Rectal smooth muscle tissue (tissue), 1 donor: Measurements from ENCODE around the gene IFIH1.
A peak's percentile ranks its signal among the peaks of the same experiment; 100 is the strongest.

Experiments
- H3K27ac ChIP-seq: one replicate; pipeline ENCODE4 v1.7.0; 2013; ENCODE audit warnings: low read depth, low read length, inconsistent platforms
- H3K27me3 ChIP-seq: one replicate; pipeline ENCODE4 v1.7.0; 2013; ENCODE audit warnings: low read length; ENCODE audit not compliant: control insufficient read depth, insufficient read depth
- H3K36me3 ChIP-seq: one replicate; pipeline ENCODE4 v1.7.0; 2013; ENCODE audit warnings: low read length; ENCODE audit not compliant: control insufficient read depth, insufficient read depth
- H3K4me1 ChIP-seq: one replicate; pipeline ENCODE4 v1.7.0; 2013; ENCODE audit warnings: low read length; ENCODE audit not compliant: control insufficient read depth, insufficient read depth
- H3K4me3 ChIP-seq: one replicate; pipeline ENCODE4 v1.7.0; 2013; ENCODE audit warnings: low read length
- H3K9ac ChIP-seq: one replicate; pipeline ENCODE4 v1.7.0; 2013; ENCODE audit warnings: low read length

The IFIH1 gene

GRCh38 chr2:162318328-162319180, at the start of gene IFIH1:
TSS of gene IFIH1 (minus strand) at chr2:162318684. CDS start at chr2:162318307, 377 bp downstream.
- peaks cover 10% of the 10 kb centered on the region for H3K4me1 ChIP-seq
- H3K4me3 ChIP-seq, result peak within 1 kb of the TSS; percentile 98
- no peaks in the 10 kb centered on the region for H3K27me3 ChIP-seq
- H3K36me3 ChIP-seq, result no peaks in the 10 kb centered on the region
- H3K27ac ChIP-seq, result peak within 1 kb of the TSS; percentile 76
- peak within 1 kb of the TSS; percentile 76 for H3K9ac ChIP-seq

- no peak overlapping the region for H3K4me3 ChIP-seq
- no peaks in the 10 kb centered on the region for H3K36me3 ChIP-seq
- no peak overlapping the region for H3K9ac ChIP-seq
- H3K27me3 ChIP-seq, result no peaks in the 10 kb centered on the region
- H3K27ac ChIP-seq, result no peak overlapping the region
- no peaks in the 10 kb centered on the region for H3K4me1 ChIP-seq
These were observed 46.9 kb upstream of the IFIH1 start for GRCh38 chr2:162365392-162365791.

- Histone ChIP-seq H3K36me3 (no peaks in the 10 kb centered on the region), H3K4me3 (peak overlapping the region; percentile 96), H3K27ac (no peak overlapping the region), H3K4me1 (peaks cover 2% of the 10 kb centered on the region), H3K9ac (peak overlapping the region; percentile 32), H3K27me3 (no peaks in the 10 kb centered on the region)
These were observed 26.1 kb upstream of the IFIH1 start for GRCh38 chr2:162344617-162344950.

- Histone ChIP-seq H3K27ac (peak within 1 kb of the TSS; percentile 60), H3K27me3 (no peaks in the 10 kb centered on the region), H3K36me3 (no peaks in the 10 kb centered on the region), H3K9ac (peak within 1 kb of the TSS; percentile 32), H3K4me1 (peaks cover 2% of the 10 kb centered on the region), H3K4me3 (peak within 1 kb of the TSS; percentile 96)
These were observed 25.5 kb upstream of the IFIH1 start, which contains the start of gene GCA for GRCh38 chr2:162343824-162344616. TSS of gene GCA (plus strand) at chr2:162344132. CDS start at chr2:162344249, 117 bp downstream.

GRCh38 chr2:162343492-162343823, 25.0 kb upstream of the IFIH1 start:
- Histone ChIP-seq H3K4me1 (peaks cover 2% of the 10 kb centered on the region), H3K4me3 (peak overlapping the region; percentile 96), H3K27ac (no peak overlapping the region), H3K36me3 (no peaks in the 10 kb centered on the region), H3K9ac (no peak overlapping the region), H3K27me3 (no peaks in the 10 kb centered on the region)

GRCh38 chr2:162342841-162343240, 24.4 kb upstream of the IFIH1 start:
- Histone ChIP-seq H3K4me1 (peaks cover 2% of the 10 kb centered on the region), H3K36me3 (no peaks in the 10 kb centered on the region), H3K4me3 (no peak overlapping the region)

GRCh38 chr2:162342321-162342720, 23.8 kb upstream of the IFIH1 start:
- Histone ChIP-seq H3K4me1 (peaks cover 2% of the 10 kb centered on the region), H3K4me3 (no peak overlapping the region), H3K27ac (no peak overlapping the region), H3K27me3 (no peaks in the 10 kb centered on the region), H3K9ac (no peak overlapping the region), H3K36me3 (no peaks in the 10 kb centered on the region)

More at GRCh38 chr2:162342841-162343240, 24.4 kb upstream of the IFIH1 start:
- Histone ChIP-seq H3K9ac (no peak overlapping the region), H3K27me3 (no peaks in the 10 kb centered on the region), H3K27ac (no peak overlapping the region)

GRCh38 chr2:162340822-162341221, 22.3 kb upstream of the IFIH1 start:
- Histone ChIP-seq H3K4me1 (peaks cover 2% of the 10 kb centered on the region), H3K27ac (no peak overlapping the region), H3K9ac (no peak overlapping the region), H3K36me3 (no peaks in the 10 kb centered on the region), H3K27me3 (no peaks in the 10 kb centered on the region), H3K4me3 (no peak overlapping the region)

GRCh38 chr2:162337868-162338267, 19.4 kb upstream of the IFIH1 start:
- Histone ChIP-seq H3K27ac (no peak overlapping the region), H3K4me1 (no peaks in the 10 kb centered on the region), H3K4me3 (no peak overlapping the region), H3K27me3 (no peaks in the 10 kb centered on the region), H3K9ac (no peak overlapping the region), H3K36me3 (no peaks in the 10 kb centered on the region)

- no peaks in the 10 kb centered on the region for H3K27me3 ChIP-seq
- no peaks in the 10 kb centered on the region for H3K4me1 ChIP-seq
- H3K27ac ChIP-seq, result no peak overlapping the region
- H3K9ac ChIP-seq, result no peak overlapping the region
- no peaks in the 10 kb centered on the region for H3K36me3 ChIP-seq
- no peak overlapping the region for H3K4me3 ChIP-seq
These were observed 15.5 kb upstream of the IFIH1 start for GRCh38 chr2:162333968-162334367.

GRCh38 chr2:162330881-162331280, 12.4 kb upstream of the IFIH1 start:
- H3K9ac ChIP-seq, result no peak overlapping the region
- no peaks in the 10 kb centered on the region for H3K4me1 ChIP-seq
- H3K27me3 ChIP-seq, result no peaks in the 10 kb centered on the region
- no peak overlapping the region for H3K4me3 ChIP-seq
- H3K27ac ChIP-seq, result no peak overlapping the region
- H3K36me3 ChIP-seq, result no peaks in the 10 kb centered on the region

GRCh38 chr2:162328424-162329157, 10.1 kb upstream of the IFIH1 start:
- Histone ChIP-seq H3K36me3 (no peaks in the 10 kb centered on the region), H3K9ac (no peak overlapping the region), H3K4me1 (no peaks in the 10 kb centered on the region), H3K27me3 (no peaks in the 10 kb centered on the region), H3K4me3 (no peak overlapping the region), H3K27ac (no peak overlapping the region)
